ENCODE measurements around the gene ASB3.
"Not testable (repeated sequence)": the region's sequence is repeated elsewhere in the genome, so short reads cannot be mapped to it uniquely, and the experiment has no call there.

ASB3 gene

DNA sequence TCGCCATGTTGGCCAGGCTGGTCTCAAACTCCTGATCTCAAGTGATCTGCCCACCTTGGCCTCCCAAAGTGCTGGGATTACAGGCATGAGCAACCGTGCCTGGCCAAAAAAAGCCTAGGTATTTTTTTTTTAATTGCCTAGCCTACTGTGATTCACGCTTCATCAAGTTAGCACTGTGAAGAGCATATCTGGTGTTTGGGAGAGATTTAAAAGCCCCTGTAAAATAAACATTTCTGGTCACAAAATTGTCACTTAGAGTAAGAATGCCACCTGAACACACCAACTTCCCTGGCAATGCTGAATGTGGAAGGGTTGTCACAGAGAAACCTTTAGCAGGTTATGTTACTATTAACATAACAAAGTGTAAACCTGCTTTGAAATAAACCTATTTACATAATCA lies 58.8 kb downstream of the ASB3 start:
- DNase-seq = no peak

DNA sequence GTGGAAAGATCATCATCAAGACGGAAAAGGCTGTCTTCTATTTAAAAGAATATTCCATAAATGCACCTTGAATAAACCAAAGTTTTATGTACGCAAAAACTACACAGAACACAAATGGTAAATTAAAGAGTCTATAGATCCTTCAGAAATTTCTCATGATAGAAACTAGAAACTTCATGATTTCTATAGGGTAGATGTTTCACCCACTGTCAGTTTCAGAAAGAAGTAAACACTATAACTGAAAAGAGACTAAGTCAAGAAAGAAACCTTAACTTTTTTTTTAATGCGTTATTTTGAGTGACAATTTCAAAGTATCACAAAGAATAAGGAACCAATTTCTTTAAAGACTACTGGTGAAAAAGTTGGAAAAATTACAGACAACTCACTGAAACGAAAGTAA lies 61.1 kb downstream of the ASB3 start:
- no peak for DNase-seq

DNA sequence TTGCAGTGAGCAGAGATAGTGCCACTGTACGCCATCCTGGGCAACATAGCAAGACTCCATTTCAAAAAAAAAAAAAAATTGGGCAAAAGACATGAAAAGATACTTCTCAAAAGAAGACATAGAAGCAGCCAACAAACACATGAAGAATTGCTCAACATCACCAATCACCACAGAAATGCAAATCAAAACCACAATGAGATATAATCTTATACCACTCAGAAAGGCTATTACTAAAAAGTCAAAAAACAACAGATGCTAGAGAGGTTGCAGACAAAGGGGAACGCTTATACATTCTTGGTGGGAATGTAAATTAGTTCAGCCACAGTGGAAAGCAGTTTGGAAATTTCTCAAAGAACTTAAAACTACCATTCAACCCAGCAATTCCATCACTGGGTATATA lies 62.2 kb downstream of the ASB3 start:
- DNase-seq = no peak

DNA sequence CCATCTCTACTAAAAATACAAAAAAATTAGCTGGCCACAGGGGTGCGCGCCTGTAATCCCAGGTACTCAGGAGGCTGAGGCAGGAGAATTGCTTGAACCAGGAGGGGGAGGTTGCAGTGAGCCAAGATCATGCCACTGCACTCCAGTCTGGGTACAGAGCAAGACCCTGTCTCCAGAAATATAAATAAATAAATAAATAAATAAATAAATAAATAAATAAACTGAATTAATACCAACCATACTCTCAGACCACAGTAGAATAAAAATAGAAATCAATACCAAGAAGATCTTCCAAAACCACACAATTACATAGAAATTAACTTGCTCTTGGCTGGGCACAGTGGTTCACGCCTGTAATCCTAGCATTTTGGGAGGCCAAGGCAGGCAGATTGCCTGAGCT lies 65.8 kb downstream of the ASB3 start:
- not testable (repeated sequence) for DNase-seq

DNA sequence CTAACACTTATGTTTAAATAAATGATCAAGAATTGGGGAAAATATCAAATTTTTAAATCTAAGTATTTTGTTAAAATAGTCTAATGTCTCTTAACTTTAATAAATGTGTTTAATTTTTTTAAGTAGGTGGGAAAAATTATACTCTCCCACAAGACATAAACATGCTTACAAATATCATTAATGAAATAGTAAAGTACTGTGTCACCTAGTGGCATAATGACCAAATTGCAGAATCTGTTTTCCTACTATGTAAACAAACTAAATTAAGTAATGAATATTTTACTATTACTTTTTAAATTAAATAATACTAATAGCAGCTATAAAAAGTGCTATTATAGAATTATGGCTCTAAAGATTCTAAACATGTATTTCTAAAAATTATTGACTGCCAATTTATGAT lies 71.2 kb downstream of the ASB3 start:
- no peak for DNase-seq

DNA sequence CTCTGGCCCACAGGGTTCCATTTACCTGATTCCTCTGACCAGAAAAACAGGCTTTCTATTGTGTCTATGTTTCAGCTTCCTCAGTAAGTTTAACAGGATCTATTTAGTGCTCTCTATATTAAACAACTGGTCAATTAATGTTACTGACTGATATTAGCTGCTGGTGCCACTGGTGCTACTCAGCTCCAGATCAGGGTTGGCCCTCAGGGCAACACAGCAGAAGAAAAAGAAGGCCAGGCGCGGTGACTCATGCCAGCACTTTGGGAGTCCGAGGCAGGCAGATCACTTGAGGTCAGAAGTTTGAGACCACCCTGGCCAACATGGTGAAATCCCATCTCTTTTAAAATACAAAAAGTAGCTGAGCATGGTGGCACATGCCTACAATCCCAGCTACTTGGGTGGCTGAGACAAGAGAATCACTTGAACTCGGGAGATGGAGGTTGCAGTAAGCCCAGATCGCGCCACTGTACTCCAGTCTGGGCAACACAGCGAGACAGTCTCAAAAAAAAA lies 75.4 kb downstream of the ASB3 start:
- DNase-seq = no peak

DNA sequence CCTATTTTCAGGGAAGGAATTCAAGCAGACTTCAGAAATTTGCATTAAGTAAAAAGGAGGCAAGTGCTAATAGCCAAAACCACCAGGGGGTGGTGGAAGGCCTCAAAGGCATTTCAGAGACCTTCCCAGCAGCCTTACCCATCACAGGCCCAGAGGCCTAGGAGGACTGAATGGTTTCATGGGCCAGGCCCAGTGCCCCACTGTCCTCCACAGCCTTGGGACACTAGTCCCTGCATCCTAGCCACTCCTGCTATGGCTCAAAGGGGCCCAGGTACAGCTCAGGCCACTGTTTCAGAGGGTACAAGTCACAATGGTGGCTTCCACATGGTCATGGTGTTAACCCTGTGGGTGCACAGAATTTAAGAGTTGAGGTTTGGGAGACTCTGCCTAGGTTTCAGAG lies 77.8 kb downstream of the ASB3 start:
- peak; percentile 5 for DNase-seq

DNA sequence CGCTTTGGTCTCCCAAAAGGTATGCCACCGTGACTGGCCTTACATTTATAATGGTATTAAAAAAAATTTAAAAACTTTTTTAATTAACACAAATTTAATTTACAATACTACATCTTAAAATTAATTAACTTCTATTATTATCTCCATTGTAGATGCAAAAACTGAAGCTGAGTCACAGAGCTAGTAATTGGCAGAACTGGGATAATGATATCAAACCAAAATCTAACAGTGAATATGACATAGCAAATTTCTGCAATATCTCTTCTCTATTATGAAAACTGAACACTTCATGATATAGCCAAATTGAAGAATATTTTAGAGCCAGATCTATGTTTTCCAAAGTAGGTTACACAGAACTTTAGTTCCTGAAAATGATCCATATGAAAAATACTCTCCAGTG lies 85.5 kb downstream of the ASB3 start:
- no peak for DNase-seq

DNA sequence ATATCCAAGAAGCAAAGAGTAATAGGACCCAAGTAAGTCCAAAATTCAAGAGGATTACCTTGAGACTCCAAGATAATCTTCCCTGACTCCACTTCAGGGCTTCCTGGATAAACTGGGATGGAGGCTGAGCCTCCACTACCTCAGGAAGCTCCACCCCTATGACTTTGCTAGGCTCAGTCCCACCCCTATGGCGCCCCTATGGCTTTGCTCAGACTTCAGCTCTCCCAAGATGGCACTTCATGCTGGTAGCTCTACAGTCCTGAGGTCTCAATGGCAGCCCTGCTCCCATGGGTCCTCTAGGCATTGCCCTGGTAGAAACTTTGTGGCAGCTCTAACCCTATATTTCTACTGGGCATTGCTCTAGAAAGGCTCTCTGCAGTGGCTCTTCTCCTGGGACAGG lies 89.1 kb downstream of the ASB3 start:
- DNase-seq = no peak

DNA sequence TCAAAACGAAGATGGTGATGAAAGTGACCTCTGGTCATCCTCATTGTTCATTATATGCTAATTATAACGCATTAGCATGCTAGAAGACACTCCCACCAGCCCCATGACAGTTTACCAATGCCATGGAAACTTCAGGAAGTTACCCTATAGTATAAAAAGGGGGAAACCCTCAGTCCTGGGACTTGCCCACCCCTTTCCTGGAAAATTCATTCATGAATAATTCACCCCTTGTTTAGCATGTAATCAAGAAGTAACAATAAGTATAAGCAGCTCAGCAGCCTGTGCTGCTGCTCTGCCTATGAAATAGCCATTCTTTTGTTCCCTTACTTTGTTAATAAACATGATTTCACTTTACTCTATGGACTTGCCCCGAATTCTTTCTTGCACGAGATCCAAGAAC lies 89.7 kb downstream of the ASB3 start:
- no peak for DNase-seq

DNA sequence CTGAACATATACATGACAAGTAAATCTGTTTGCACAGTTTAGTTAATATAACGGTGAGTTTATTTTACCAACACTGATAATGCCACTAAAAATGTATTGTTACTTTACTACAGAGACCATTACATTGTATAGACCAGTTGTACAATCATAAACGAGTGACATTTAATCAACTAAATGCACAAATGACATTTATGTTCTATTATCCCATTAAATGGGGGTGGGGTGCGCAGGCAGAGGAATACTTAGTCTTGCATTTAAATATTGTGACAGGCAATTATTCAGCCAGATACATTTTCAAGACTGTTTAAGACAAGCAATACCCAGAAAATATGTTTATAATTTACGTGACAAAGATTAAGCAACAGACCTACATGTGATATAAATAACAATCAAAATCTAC lies 91.2 kb downstream of the ASB3 start:
- DNase-seq = no peak

DNA sequence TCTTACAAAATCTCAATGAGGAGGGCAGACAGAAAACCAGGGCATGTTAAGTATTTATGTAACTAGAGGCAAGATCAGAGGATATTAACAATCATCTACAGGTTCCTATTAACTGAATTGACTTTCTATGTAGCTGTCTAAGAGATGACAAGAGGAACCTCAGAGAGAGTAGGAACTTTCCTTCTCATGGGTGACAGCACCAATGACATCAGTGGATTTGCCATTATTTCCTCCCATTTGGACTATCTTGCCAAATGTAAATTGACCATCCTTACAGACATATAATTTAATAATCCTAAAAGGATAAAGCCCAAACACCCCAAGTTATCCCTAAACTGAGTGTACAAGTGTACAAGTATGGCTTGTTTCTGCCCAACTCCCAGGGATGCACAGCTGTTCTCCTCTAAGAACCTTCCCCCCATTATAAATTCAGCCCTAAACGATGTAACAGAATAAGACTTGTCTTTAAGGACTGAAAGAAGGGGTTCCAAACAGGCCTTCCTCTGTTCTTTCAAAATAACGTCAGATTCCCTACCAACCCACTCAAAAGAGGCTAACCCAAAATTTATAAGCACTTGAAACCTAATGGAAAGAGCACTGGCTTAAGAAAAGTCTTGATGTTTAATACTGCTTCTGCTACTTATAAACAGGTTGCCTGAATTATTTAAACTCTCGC lies 92.5 kb downstream of the ASB3 start:
- no peak for DNase-seq

DNA sequence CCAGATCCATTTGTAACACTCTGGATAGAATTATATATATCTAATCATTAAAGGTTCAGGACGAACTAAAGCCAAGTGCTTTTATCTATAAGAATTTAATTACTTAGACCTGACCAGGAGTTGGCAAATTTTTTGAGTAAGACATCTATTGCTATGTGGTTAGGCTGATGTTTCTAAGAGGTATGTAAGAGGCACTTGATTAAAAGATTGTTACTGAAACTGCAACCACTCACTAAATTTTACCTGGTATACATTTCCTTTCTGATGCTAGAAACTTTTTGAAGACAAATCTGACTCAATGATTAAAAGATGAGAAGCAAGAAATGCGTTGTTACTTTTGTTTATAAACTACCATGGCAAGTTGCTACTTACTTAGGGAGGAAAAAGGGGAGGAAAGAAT lies 95.9 kb downstream of the ASB3 start:
- DNase-seq = no peak

DNA sequence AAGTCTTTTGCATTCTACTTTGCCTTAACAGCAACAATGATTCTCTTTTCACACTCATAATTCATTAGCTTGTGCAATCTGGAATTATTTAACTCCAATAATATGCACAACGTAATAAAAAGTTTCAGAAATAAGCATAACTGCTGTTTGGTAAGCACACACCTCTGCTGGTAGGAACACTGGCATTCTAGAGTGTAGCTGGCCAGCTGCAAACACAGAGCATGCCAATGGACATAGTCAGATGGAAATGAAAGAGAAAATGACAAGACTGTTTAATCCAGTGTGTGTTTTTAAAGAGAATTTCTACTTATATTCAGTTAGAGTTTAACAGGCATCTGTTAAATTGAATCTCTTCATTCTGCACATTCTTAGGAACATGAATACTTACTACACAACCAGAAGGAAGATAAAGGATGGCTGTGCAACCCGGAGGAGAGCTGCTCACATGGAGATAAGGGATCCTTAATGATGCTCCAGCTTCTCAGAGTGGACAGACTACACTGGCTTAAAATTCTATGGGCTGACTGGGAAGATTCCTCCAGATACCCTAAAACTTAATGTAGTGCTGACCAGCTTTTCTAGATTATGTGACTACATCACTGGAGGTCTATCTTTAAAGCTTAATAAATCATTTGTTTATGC lies 113.8 kb downstream of the ASB3 start:
- DNase-seq = no peak

DNA sequence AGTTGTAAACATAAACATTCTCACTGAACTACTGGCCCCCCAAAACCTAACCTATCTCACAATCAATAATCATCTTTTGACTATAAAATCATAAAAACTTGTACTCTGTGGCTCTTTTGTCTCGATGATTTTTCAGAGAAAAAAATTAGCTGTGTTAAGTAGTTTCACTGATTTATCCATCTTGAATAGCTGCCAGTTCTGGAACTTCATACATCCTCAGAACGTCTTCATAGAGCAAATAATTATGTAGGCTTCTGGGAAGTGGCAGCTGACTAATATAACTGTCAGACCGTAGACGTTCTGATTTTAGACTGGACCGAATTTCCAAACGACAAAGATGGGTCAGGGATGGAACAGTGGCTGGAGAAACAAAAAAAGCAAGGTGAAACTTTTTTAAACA lies 116.4 kb downstream of the ASB3 start:
- DNase-seq = no peak

DNA sequence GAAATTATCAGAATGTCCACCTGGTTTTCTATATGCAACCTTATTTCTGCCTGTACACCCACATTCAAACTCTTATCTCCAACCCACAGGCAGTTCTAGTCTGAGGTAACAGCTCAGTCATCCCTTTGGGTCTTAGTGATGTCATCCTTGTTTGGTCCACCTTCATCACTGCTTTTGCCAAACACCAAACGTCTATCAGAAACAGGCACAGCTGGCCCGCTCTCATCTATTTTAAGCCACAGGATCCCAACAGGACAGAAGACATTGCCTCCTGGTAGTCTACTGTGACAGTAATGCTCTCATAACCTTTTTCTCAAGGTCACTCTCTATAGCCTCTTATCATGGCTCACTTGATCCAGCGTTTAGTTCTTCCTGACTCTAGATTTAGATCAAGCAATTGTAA lies 118.1 kb downstream of the ASB3 start:
- DNase-seq = no peak

DNA sequence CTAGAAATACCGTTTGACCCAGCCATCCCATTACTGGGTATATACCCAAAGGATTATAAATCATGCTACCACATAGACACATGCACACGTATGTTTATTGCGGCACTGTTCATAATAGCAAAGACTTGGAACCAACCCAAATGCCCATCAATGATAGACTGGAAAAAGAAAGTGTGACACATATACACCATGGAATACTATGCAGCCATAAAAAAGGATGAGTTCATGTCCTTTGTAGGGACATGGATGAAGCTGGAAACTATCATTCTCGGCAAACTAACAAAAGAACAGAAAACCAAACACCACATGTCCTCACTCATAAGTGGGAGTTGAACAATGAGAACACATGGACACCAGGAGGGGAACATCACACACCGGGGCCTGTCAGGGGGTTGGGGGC lies 119.6 kb downstream of the ASB3 start:
- not testable (repeated sequence) for DNase-seq

DNA sequence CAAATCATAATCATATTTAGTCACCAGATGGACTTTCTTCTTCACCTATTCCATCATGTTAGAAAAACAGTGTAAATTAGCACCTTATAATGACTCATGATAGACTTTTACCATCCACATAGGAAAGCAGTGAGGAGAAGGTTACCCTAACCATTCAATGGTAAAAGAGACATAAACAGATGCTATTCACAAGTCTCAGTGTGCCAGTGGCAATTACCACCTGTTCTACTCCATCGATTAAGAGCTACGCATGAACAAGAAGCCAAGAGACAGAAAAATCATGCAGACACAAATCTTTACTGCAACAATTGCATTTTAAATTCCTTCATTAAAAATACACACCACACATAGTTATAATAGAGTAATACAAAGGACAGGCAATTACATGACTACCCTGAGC lies 125.9 kb downstream of the ASB3 start:
- DNase-seq = no peak

DNA sequence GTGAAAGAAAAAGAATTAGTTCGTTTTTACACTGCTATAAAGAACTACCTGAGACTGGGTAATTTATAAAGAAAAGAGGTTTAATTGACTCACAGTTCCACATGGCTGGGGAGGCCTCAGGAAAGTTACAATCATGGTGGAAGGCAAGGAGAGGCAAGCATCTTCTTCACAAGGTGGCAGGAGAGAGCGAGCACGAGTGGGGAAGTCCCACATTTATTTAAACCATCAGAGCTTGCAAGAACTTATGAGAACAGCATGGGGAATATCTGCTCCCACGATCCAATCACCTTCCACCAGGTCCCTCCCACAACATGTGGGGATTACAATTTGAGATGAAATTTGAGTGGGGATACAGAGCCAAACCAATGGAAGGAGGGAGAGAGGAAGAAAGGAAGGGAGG lies 128.3 kb downstream of the ASB3 start:
- DNase-seq = not testable (repeated sequence)

DNA sequence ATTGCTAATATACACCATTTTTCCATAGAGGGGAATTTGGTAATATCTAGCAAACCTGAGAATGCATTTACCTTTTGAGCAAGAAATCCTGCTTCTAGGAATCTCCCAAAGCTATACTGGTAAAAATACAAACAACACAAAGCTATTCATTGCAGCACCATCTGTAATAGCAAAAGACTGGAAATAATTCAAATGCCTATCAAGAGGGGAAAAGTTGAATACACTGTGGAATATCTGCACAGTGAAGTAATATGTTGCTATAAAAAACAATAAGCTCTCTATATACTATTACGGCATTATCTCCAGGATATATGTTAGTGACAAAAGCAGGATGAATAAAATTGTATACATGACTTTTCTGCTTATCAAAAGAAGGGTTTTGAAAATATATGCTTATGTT lies 131.5 kb downstream of the ASB3 start:
- no peak for DNase-seq

DNA sequence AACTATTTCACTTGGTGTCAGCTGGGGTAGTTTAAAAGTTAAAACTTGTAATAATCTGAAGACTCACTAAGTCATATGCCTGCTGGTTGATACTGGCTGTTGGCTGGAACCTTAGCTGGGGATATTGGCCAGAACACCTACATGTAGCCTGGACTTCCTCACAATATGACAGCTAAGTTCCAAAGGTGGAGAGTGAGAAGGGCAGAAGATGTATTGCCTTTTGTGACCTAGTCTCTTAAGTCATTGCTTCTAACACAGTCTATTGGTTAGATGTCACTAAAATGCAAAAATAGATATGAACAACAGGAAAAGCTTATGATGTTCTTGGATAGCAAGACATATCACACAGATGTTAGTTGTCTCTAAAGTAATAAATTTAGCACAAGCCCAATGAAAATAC lies 132.4 kb downstream of the ASB3 start:
- no peak for DNase-seq

DNA sequence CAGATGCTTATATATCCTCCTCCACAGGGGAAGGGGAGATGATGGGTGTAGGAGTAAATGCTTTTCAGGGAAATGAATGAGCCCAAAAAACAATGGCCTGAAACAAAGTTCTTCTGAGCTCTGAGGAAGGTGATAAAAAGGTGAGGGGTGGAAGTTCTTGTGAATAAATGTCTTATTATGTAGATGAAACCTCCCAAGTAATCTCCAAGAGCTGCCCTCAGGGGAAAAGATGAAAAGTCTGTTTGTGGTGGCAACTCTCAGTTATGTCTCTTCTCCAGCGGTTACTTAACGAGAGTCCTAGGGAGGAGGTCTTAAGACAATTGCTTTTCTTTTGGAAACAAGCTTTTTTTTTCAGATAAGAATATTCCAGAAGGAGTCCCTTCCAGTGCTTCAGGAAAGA lies 134.6 kb downstream of the ASB3 start:
- DNase-seq = no peak

DNA sequence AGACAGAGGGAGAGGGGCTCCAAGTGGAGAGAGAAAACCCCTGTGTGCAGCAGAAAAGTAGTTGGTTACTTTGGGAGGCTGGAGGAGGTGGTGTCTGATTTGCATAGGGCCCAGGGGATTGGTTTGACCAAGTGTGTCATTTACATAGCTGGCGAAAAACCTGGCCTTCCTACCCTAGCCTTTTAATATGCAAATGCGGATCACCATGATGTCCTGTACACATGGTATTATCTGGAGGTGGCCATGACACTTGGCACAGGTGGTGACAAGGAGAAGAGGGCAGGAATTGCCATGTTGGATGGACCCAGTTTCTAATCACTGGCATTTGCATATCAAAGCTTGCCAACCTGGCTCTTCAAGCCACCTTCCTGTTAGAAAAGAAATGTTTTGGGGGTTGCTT lies 140.0 kb downstream of the ASB3 start:
- no peak for DNase-seq

DNA sequence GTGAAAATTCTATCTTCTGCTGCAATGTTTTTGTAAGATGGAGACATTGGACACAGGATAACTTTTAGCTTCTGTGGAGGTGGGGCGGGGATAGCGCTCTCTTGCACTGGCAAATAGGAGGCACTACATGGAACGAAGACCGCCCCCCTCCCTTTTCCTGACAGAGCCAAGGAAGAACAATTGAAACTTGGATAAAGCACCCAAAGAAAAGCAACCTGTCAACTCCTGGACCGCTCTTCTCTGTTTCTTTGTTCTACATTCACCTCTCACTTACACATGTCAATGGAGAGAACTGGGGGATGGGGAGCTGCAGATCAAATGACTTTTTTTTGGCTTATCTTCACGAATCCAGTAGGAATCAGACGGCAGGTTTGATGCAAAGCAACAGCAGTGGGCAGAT lies 145.5 kb downstream of the ASB3 start:
- no peak for DNase-seq

DNA sequence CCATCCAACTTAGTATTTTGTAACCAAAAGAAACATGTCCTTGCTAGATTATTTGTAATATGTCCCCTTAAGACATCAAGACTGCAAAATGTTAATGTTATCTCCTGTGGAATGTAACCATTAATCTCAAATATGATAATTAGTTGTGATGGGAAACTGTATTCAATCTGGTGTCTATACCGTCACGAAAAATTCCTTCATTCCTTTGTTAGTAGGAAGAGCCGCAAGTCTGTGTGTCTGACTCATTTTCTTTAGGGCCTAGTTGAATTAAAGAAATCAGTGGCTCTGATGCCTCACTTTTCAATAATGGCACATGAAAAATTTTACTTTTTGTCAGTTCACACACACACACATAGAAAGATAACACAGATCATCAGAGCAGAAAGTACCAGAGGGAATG lies 146.3 kb downstream of the ASB3 start:
- no peak for DNase-seq
